Neural cell (in vitro differentiated cells): ENCODE results near the gene SLC26A4. TPM values are rescaled to one million over a fixed set of nuclear protein-coding genes. Genes with fewer than 3 reads are reported as not detected.

Source experiments
- H2AFZ ChIP-seq: fragments of 200-600, 300-800 bp; sonication (generic), shearing (Covaris generic); 2 replicates; pipeline ENCODE4 v1.6.0; 2014; ENCODE audit warnings: low read depth, mild to moderate bottlenecking, antibody characterized with exemption, low read length, moderate library complexity
- H3F3A ChIP-seq: fragments of 200-600 bp; shearing (Covaris generic); 2 replicates; pipeline ENCODE4 v1.6.1; 2016; ENCODE audit warnings: mild to moderate bottlenecking, moderate library complexity, mixed read lengths, antibody characterized with exemption, low read length; ENCODE audit not compliant: insufficient read depth, poor library complexity, severe bottlenecking
- H3K27ac ChIP-seq: fragments of 200-600, 300-800 bp; sonication (generic), shearing (Covaris generic); 2 replicates; pipeline ENCODE4 v1.5.1; 2014; ENCODE audit warnings: mild to moderate bottlenecking, low read length, moderate library complexity
- H3K27me3 ChIP-seq: fragments of 300-800, 200-600 bp; sonication (generic), shearing (Covaris generic); 2 replicates; pipeline ENCODE4 v1.6.0; 2014; ENCODE audit warnings: mild to moderate bottlenecking, low read depth, low read length, moderate library complexity; ENCODE audit not compliant: insufficient read depth
- H3K36me3 ChIP-seq: fragments of 300-800, 200-600 bp; sonication (generic), shearing (Covaris generic); 2 replicates; pipeline ENCODE4 v1.5.1; 2014; ENCODE audit warnings: mild to moderate bottlenecking, antibody characterized with exemption, low read length, moderate library complexity; ENCODE audit not compliant: insufficient read depth
- H3K4me2 ChIP-seq: fragments of 300-800, 200-600 bp; sonication (generic), shearing (Covaris generic); 2 replicates; pipeline ENCODE4 v1.6.0; 2014; ENCODE audit warnings: mild to moderate bottlenecking, low read length
- H3K4me3 ChIP-seq: fragments of 300-800, 200-600 bp; sonication (generic), shearing (Covaris generic); 2 replicates; pipeline ENCODE4 v1.5.1; 2014; ENCODE audit warnings: mild to moderate bottlenecking, low read length, moderate library complexity
- H3K79me2 ChIP-seq: fragments of 200-600 bp; shearing (Covaris generic); replicated peaks from 2 replicates; pipeline ENCODE4 v1.6.0; 2014; ENCODE audit warnings: mild to moderate bottlenecking, low read length, moderate library complexity; ENCODE audit not compliant: insufficient read depth
- H3K9ac ChIP-seq: fragments of 300-800, 200-600 bp; sonication (generic), shearing (Covaris generic); 2 replicates; pipeline ENCODE4 v1.6.1; 2016; ENCODE audit warnings: mild to moderate bottlenecking, low read length, mixed read lengths
- H3K9me2 ChIP-seq: fragments of 200-600 bp; shearing (Covaris generic); 2 replicates; pipeline ENCODE4 v1.6.1; 2016; ENCODE audit warnings: mild to moderate bottlenecking, low read length, mixed read lengths; ENCODE audit not compliant: insufficient read depth
- H3K9me3 ChIP-seq: fragments of 200-600, 300-800 bp; sonication (generic), shearing (Covaris generic); 2 replicates; pipeline ENCODE4 v1.6.1; 2016; ENCODE audit warnings: mild to moderate bottlenecking, mixed run types, low read length, moderate library complexity, mixed read lengths
- H4K20me1 ChIP-seq: fragments of 200-600 bp; shearing (Covaris generic); 2 replicates; pipeline ENCODE4 v1.6.1; 2016; ENCODE audit warnings: mild to moderate bottlenecking, mixed run types; ENCODE audit not compliant: insufficient read depth
- CTCF ChIP-seq: fragments of 450-650 bp; IDR thresholded peaks from 2 replicates; pipeline ENCODE4 v1.5.1; 2014; ENCODE audit warnings: antibody characterized with exemption, mild to moderate bottlenecking, moderate library complexity; ENCODE audit not compliant: poor library complexity, severe bottlenecking
- EP300 ChIP-seq: fragments of 450-650 bp; conservative IDR thresholded peaks from 2 replicates; pipeline ENCODE4 v1.6.1; 2014; ENCODE audit warnings: antibody characterized with exemption, mild to moderate bottlenecking, moderate library complexity; ENCODE audit not compliant: poor library complexity, severe bottlenecking
- EZH2 ChIP-seq: fragments of 200-600, 300-800 bp; shearing (Covaris generic), sonication (generic); IDR thresholded peaks from 2 replicates; pipeline ENCODE4 v1.6.1; 2014; ENCODE audit warnings: antibody characterized with exemption, low read length, borderline replicate concordance, mild to moderate bottlenecking; ENCODE audit not compliant: insufficient read depth, poor library complexity, severe bottlenecking
- MXI1 ChIP-seq: fragments of 450-650 bp; conservative IDR thresholded peaks from 2 replicates; pipeline ENCODE4 v1.6.1; 2014; ENCODE audit warnings: antibody characterized with exemption, mild to moderate bottlenecking; ENCODE audit not compliant: poor library complexity, severe bottlenecking
- POLR2AphosphoS5 ChIP-seq: IDR thresholded peaks from 2 replicates; pipeline ENCODE4 v1.6.1; 2012
- RAD21 ChIP-seq: fragments of 450-650 bp; conservative IDR thresholded peaks from 2 replicates; pipeline ENCODE4 v1.6.1; 2014; ENCODE audit warnings: antibody characterized with exemption, mild to moderate bottlenecking, moderate library complexity
- REST ChIP-seq: IDR thresholded peaks from 2 replicates; pipeline ENCODE4 v1.6.1; 2012; ENCODE audit warnings: borderline replicate concordance
- SMC3 ChIP-seq: fragments of 450-650 bp; conservative IDR thresholded peaks from 2 replicates; pipeline ENCODE4 v1.6.1; 2014; ENCODE audit warnings: antibody characterized with exemption, mild to moderate bottlenecking, moderate library complexity; ENCODE audit not compliant: poor library complexity
- TAF1 ChIP-seq: IDR thresholded peaks from 2 replicates; pipeline ENCODE4 v1.6.1; 2012; ENCODE audit warnings: low read depth
- polyA plus RNA-seq: library from polyadenylated mRNA; depleted of rRNA; stranded (reverse); fragments of >200 nt; gene quantifications from 2 replicates; pipeline ENCODE4 v1.2.3, GENCODE V29; 2014

SLC26A4 gene
- polyA plus RNA-seq, 1 donor from 2014 or later, result not detected

- H3K4me3 ChIP-seq, result no peak overlapping the region
- no peak overlapping the region for H3K4me2 ChIP-seq
- H3K9me3 ChIP-seq, result no peaks in the 10 kb centered on the region
- H2AFZ ChIP-seq, result no peak overlapping the region
- H3K36me3 ChIP-seq, result no peaks in the 10 kb centered on the region
- no peaks in the 10 kb centered on the region for H3K9me2 ChIP-seq
- H3F3A ChIP-seq, result no peaks in the 10 kb centered on the region
- H3K79me2 ChIP-seq, result no peaks in the 10 kb centered on the region
- H3K9ac ChIP-seq, result no peak overlapping the region
- TF ChIP-seq MXI1 (no peak), POLR2AphosphoS5 (no peak), REST (no peak), CTCF (no peak), TAF1 (no peak), EP300 (no peak), EZH2 (no peak), SMC3 (no peak), RAD21 (no peak)
- no peaks in the 10 kb centered on the region for H4K20me1 ChIP-seq
- H3K27me3 ChIP-seq, result no peaks in the 10 kb centered on the region
- no peak overlapping the region for H3K27ac ChIP-seq
These were observed 37.7 kb upstream of the SLC26A4 start for GRCh38 chr7:107622894-107623293.

DNA sequence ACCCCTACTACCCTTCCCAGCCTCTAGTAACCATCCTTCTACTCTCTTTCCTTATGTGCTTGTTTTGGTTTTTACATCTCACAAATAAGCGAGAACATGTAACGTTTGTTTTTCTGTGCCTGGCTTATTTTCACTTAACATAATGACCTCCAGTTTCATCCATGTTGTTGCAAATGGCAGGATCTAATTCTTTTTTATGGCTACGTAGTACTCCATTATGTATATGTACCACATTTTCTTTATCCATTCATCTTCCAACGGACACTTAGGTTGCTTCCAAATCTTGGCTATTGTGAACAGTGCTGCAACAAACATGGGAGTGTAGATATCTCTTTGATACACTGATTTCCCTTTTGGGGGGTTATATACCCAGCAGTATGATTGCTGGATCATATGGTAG is 33.6 kb upstream of the SLC26A4 start:
- H3K27ac ChIP-seq, result no peak overlapping the region
- H3K9me3 ChIP-seq, result no peaks in the 10 kb centered on the region
- H3K4me3 ChIP-seq, result no peak overlapping the region
- no peaks in the 10 kb centered on the region for H3K27me3 ChIP-seq
- H3K36me3 ChIP-seq, result no peaks in the 10 kb centered on the region
- no peak overlapping the region for H3K9ac ChIP-seq
- no peak overlapping the region for H2AFZ ChIP-seq
- H3F3A ChIP-seq, result no peaks in the 10 kb centered on the region
- no peaks in the 10 kb centered on the region for H4K20me1 ChIP-seq
- no peaks in the 10 kb centered on the region for H3K9me2 ChIP-seq
- TF ChIP-seq MXI1 (no peak), EZH2 (no peak), EP300 (no peak), SMC3 (no peak), TAF1 (no peak), POLR2AphosphoS5 (no peak), REST (no peak), RAD21 (no peak), CTCF (no peak)
- no peak overlapping the region for H3K4me2 ChIP-seq
- no peaks in the 10 kb centered on the region for H3K79me2 ChIP-seq
